Coronary artery (tissue), 2 donors: Measurements from ENCODE around the gene EPG5.

Experiments used
- DNase-seq: peaks from one replicate; pipeline ENCODE4 v3.0.0-alpha.2; 2017; ENCODE audit warnings: low spot score
- H3K27ac ChIP-seq, 2 donors: fragments of 200-600 bp; sonication (generic); one replicate each; pipeline ENCODE4 v1.5.1; 2016 to 2019
- H3K4me3 ChIP-seq: fragments of 200-600 bp; sonication (generic); 2 replicates; pipeline ENCODE4 v1.5.1; 2016; ENCODE audit warnings: mild to moderate bottlenecking, moderate library complexity
- CTCF ChIP-seq: fragments of 200-600 bp; sonication (generic); IDR thresholded peaks from one replicate; pipeline ENCODE4 v1.5.1; 2019; ENCODE audit warnings: antibody characterized with exemption

EPG5 gene

GRCh38 chr18:45958027-45958426, 9.1 kb downstream of the EPG5 start:
- no peak for TF ChIP-seq CTCF
- no peak overlapping the region for H3K27ac ChIP-seq
- no peak for DNase-seq
- H3K4me3 ChIP-seq: no peak overlapping the region

GRCh38 chr18:45957100-45957499, 10.0 kb downstream of the EPG5 start:
- no peak overlapping the region for H3K4me3 ChIP-seq
- no peak for DNase-seq
- H3K27ac ChIP-seq: no peak overlapping the region
- TF ChIP-seq CTCF: no peak

GRCh38 chr18:45954070-45954934, 12.8 kb downstream of the EPG5 start:
- H3K4me3 ChIP-seq: no peak overlapping the region
- DNase-seq: no peak
- no peak overlapping the region for H3K27ac ChIP-seq
- no peak for TF ChIP-seq CTCF

GRCh38 chr18:45951016-45951714, 16.0 kb downstream of the EPG5 start:
- H3K27ac ChIP-seq: no peak overlapping the region
- no peak for DNase-seq
- no peak overlapping the region for H3K4me3 ChIP-seq
- TF ChIP-seq CTCF: no peak

GRCh38 chr18:45945669-45946068, 21.5 kb downstream of the EPG5 start:
- no peak overlapping the region for H3K4me3 ChIP-seq
- TF ChIP-seq CTCF: no peak
- H3K27ac ChIP-seq: no peak overlapping the region
- no peak for DNase-seq

- TF ChIP-seq CTCF: no peak
- Histone ChIP-seq H3K4me3 (no peak overlapping the region), H3K27ac (no peak overlapping the region)
- DNase-seq: no peak
Measured at GRCh38 chr18:45940724-45941123, 26.4 kb downstream of the EPG5 start.

- Histone ChIP-seq H3K27ac (no peak overlapping the region), H3K4me3 (no peak overlapping the region)
- DNase-seq: no peak
- no peak for TF ChIP-seq CTCF
Measured at GRCh38 chr18:45939236-45939635, 27.9 kb downstream of the EPG5 start.
